Neural cell (in vitro differentiated cells): ENCODE data around the gene SLC6A11.

Experiments used
- CTCF ChIP-seq: fragments of 450-650 bp; IDR thresholded peaks from 2 replicates; pipeline ENCODE4 v1.5.1; 2014; ENCODE audit warnings: antibody characterized with exemption, mild to moderate bottlenecking, moderate library complexity; ENCODE audit not compliant: poor library complexity, severe bottlenecking
- EP300 ChIP-seq: fragments of 450-650 bp; conservative IDR thresholded peaks from 2 replicates; pipeline ENCODE4 v1.6.1; 2014; ENCODE audit warnings: antibody characterized with exemption, mild to moderate bottlenecking, moderate library complexity; ENCODE audit not compliant: poor library complexity, severe bottlenecking
- MXI1 ChIP-seq: fragments of 450-650 bp; conservative IDR thresholded peaks from 2 replicates; pipeline ENCODE4 v1.6.1; 2014; ENCODE audit warnings: antibody characterized with exemption, mild to moderate bottlenecking; ENCODE audit not compliant: poor library complexity, severe bottlenecking
- POLR2AphosphoS5 ChIP-seq: IDR thresholded peaks from 2 replicates; pipeline ENCODE4 v1.6.1; 2012
- TAF1 ChIP-seq: IDR thresholded peaks from 2 replicates; pipeline ENCODE4 v1.6.1; 2012; ENCODE audit warnings: low read depth

DNA sequence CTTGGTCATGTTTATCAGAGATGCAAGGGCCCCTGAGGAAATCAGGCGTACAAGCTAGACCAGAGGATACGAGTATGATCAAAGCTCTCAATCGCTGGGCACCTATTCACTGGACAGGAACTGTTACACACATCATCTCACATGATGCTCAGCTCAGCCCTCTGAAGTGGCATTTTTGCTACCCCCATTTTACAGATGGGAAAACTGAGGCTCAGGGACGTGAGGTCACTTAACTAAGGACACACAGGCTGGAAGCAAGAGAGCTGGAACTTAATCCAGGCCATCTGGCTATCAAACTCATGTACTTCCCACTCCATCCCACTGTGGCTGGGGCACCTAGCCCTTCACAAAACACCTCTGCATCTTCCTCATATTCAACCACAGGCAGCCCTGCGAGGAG is 103.6 kb downstream of the SLC6A11 start:
- TF ChIP-seq POLR2AphosphoS5 (no peak), CTCF (no peak), TAF1 (no peak), MXI1 (no peak), EP300 (no peak)
